B cell (primary cell): ENCODE measurements around the gene TRIM68. TPM values are rescaled to one million over a fixed set of nuclear protein-coding genes. Genes with fewer than 3 reads are reported as not detected.

Experiments
- ATAC-seq: fragments of 200-7000 bp; cut with Tn5 transposase; one replicate; pipeline ENCODE4 v1.10.0; 2021; ENCODE audit warnings: low read depth, mild to moderate bottlenecking, moderate number of reproducible peaks, moderate library complexity
- CTCF ChIA-PET: fragments of 350-600 bp; sonication (Branson Sonifier 250); formaldehyde crosslinking; loops from one replicate; lab custom pipeline; 2021; ENCODE audit warnings: antibody characterized with exemption, inconsistent platforms; lab: Charles Lee
- POLR2A ChIA-PET: fragments of 350-600 bp; sonication (Branson Sonifier 250); formaldehyde crosslinking; loops from one replicate; lab custom pipeline; 2021; ENCODE audit warnings: antibody characterized with exemption; lab: Charles Lee
- DNase-seq: peaks from one replicate; pipeline ENCODE4 v3.0.0; 2013
- H2AFZ ChIP-seq: 2 replicates; pipeline ENCODE4 v1.6.1; 2012; ENCODE audit warnings: mild to moderate bottlenecking, low read depth, low read length; ENCODE audit not compliant: insufficient read depth, poor library complexity, severe bottlenecking
- H3K27ac ChIP-seq, 2 donors: 1 replicate in 1 of 2; 2 replicates in 1 of 2; pipeline ENCODE4 v1.5.1; 2012 to 2013; ENCODE audit warnings: low read length in 2 of 2, mild to moderate bottlenecking in 2 of 2, moderate library complexity in 1 of 2
- H3K27me3 ChIP-seq, 4 experiments: fragments of 200-600 bp in 1 of 4; sonication (generic) in 1 of 4; replicated peaks in 1 of 4; 1 replicate in 2 of 4; 2 replicates in 2 of 4; pipeline versions ENCODE4 v1.6.1 to v1.7.0; 2013 to 2016; ENCODE audit warnings: low read length in 3 of 4, mild to moderate bottlenecking in 2 of 4, mixed read lengths in 1 of 4, moderate library complexity in 1 of 4; ENCODE audit not compliant: insufficient read depth in 4 of 4, control insufficient read depth in 3 of 4; ENCODE audit errors: control extremely low read depth in 1 of 4
- H3K36me3 ChIP-seq, 2 experiments: replicated peaks in 1 of 2; 1 replicate in 1 of 2; 2 replicates in 1 of 2; pipeline versions ENCODE4 v1.6.1 to v1.7.1; 2013; ENCODE audit warnings: low read length in 1 of 2; ENCODE audit not compliant: insufficient read depth in 2 of 2, control insufficient read depth in 1 of 2; ENCODE audit errors: control extremely low read depth in 1 of 2, extremely low read depth in 1 of 2
- H3K4me1 ChIP-seq, 2 donors: fragments of 200-600 bp in 1 of 2; sonication (generic) in 1 of 2; 1 replicate in 1 of 2; 2 replicates in 1 of 2; pipeline versions ENCODE4 v1.5.1 to v1.6.1; 2013 to 2017; ENCODE audit warnings: low read length in 2 of 2; ENCODE audit not compliant: control insufficient read depth in 2 of 2, insufficient read depth in 2 of 2
- H3K4me2 ChIP-seq: replicated peaks from 2 replicates; pipeline ENCODE3; 2012; ENCODE audit warnings: mild to moderate bottlenecking, low read depth, low read length; ENCODE audit not compliant: poor library complexity, severe bottlenecking
- H3K4me3 ChIP-seq, 5 experiments: fragments of 200-600 bp in 1 of 5; sonication (generic) in 1 of 5; 1 replicate in 3 of 5; 2 replicates in 2 of 5; pipeline versions ENCODE4 v1.5.1 to v1.7.0; 2011 to 2016; ENCODE audit warnings: low read length in 4 of 5, mild to moderate bottlenecking in 4 of 5, low read depth in 2 of 5, control low read depth in 1 of 5, moderate library complexity in 1 of 5; ENCODE audit not compliant: insufficient read depth in 1 of 5; ENCODE audit errors: control extremely low read depth in 1 of 5, extremely low read depth in 1 of 5
- H3K79me2 ChIP-seq: fragments of 200-600 bp; sonication (generic); one replicate; pipeline ENCODE4 v1.6.0; 2016; ENCODE audit warnings: low read length; ENCODE audit not compliant: control insufficient read depth, insufficient read depth
- H3K9ac ChIP-seq: fragments of 200-600 bp; sonication (generic); 2 replicates; pipeline ENCODE4 v1.6.1; 2017; ENCODE audit warnings: mild to moderate bottlenecking, low read length, moderate library complexity
- H3K9me3 ChIP-seq, 3 donors: one replicate each; pipeline versions ENCODE4 v1.6.1 to v1.7.1; 2013; ENCODE audit warnings: low read length in 2 of 3; ENCODE audit not compliant: control insufficient read depth in 2 of 3, insufficient read depth in 1 of 3; ENCODE audit errors: control extremely low read depth in 1 of 3
- H4K20me1 ChIP-seq: 2 replicates; pipeline ENCODE4 v1.6.0; 2012; ENCODE audit warnings: mild to moderate bottlenecking, low read length; ENCODE audit not compliant: insufficient read depth, control insufficient read depth, poor library complexity, severe bottlenecking
- H3K27ac Mint-ChIP-seq: one replicate; pipeline ENCODE4 v1.8.0; 2021; ENCODE audit warnings: mixed read lengths
- H3K27me3 Mint-ChIP-seq: one replicate; pipeline ENCODE4 v1.8.0; 2021; ENCODE audit warnings: mixed read lengths
- H3K4me1 Mint-ChIP-seq: one replicate; pipeline ENCODE4 v1.8.0; 2021; ENCODE audit warnings: mixed read lengths
- H3K4me3 Mint-ChIP-seq: one replicate; pipeline ENCODE4 v1.8.0; 2021; ENCODE audit warnings: mixed read lengths
- H3K9me3 Mint-ChIP-seq: one replicate; pipeline ENCODE4 v1.8.0; 2022; ENCODE audit warnings: mixed read lengths; ENCODE audit not compliant: insufficient read depth
- EZH2 ChIP-seq: IDR thresholded peaks from 2 replicates; pipeline ENCODE4 v1.6.1; 2012; ENCODE audit warnings: borderline replicate concordance, low read depth, mild to moderate bottlenecking, moderate library complexity, low read length; ENCODE audit not compliant: insufficient read depth, poor library complexity, severe bottlenecking
- WGBS: methylation state at CpG from one replicate; pipeline ENCODE4 v1.1.5; 2013; ENCODE audit warnings: missing lambda C conversion rate; ENCODE audit not compliant: insufficient coverage; 5-methylcytosine and 5-hydroxymethylcytosine counted together
- intact Hi-C: fragments of 100-400 bp; cut with micrococcal nuclease; formaldehyde crosslinking; loops from one replicate; pipeline ENCODE4 v1.10.0; 2022
- polyA plus RNA-seq: library from polyadenylated mRNA; depleted of rRNA; stranded (reverse); fragments of >200 nt; gene quantifications from 2 replicates; pipeline ENCODE4 v1.2.3, GENCODE V29; 2012
- total RNA-seq, 2 donors: library from RNA; stranded (reverse); fragments of 120-200 nt in 1 of 2; gene quantifications; 1 replicate in 1 of 2; 2 replicates in 1 of 2; pipeline versions ENCODE4 v1.2.3 to v1.2.4, GENCODE V29; 2013 to 2022
- TF ChIP-seq, protein P1 (sequence below): fragments of 200-600 bp; IDR thresholded peaks from one replicate; pipeline ENCODE4 v1.8.0; 2022; ENCODE audit warnings: antibody characterized with exemption, mild to moderate bottlenecking

TRIM68 gene
- total and polyA plus RNA-seq, 2 donors (not counting 1 experiment from before 2014, with no cell fraction given): 7.6 to 21.7 TPM

DNA sequence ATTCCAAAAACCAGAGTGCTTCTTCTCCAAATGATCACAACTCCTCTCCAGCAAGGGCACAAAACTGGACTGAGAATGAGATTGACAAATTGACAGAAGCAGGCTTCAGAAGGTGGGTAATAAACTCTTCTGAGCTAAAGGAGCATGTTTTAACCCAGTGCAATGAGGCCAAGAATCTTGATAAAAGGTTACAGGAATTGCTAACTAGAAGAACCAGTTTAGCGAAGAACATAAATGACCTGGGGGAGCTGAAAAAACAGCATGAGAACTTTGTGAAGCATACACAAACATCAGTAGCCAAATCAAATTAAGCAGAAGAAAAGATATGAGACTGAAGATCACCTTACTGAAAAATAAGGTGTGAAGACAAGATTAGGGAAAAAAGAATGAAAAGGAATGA, 47.6 kb downstream of the TRIM68 start:
- Histone ChIP-seq H3K4me1 (no peaks in the 10 kb centered on the region), H3K27ac (no peak overlapping the region), H3K27me3 (peaks cover 0 to 8% (median 2%) of the 10 kb centered on the region in 4 experiments), H3K9ac (no peak overlapping the region), H3K36me3 (no peaks in the 10 kb centered on the region), H4K20me1 (no peaks in the 10 kb centered on the region), H3K4me2 (no peak overlapping the region), H2AFZ (no peak overlapping the region), H3K4me3 (no peak overlapping the region), H3K9me3 (peaks cover 0 to 1% (median 0%) of the 10 kb centered on the region in 3 donors), H3K79me2 (no peaks in the 10 kb centered on the region)
- no peak for DNase-seq
- peaks cover 8% of the 10 kb centered on the region for H3K9me3 Mint-ChIP-seq
- ATAC-seq: no peak
- POLR2A ChIA-PET: no interaction called here
- H3K4me3 Mint-ChIP-seq: no peak overlapping the region
- H3K27me3 Mint-ChIP-seq: peaks cover 41% of the 10 kb centered on the region
- WGBS: no CpG with 5 or more reads among the region's 1 CpG
- intact Hi-C loops: no loop called here
- CTCF ChIA-PET: no interaction called here
- TF ChIP-seq EZH2: no peak
- TF ChIP-seq, protein P1, sequence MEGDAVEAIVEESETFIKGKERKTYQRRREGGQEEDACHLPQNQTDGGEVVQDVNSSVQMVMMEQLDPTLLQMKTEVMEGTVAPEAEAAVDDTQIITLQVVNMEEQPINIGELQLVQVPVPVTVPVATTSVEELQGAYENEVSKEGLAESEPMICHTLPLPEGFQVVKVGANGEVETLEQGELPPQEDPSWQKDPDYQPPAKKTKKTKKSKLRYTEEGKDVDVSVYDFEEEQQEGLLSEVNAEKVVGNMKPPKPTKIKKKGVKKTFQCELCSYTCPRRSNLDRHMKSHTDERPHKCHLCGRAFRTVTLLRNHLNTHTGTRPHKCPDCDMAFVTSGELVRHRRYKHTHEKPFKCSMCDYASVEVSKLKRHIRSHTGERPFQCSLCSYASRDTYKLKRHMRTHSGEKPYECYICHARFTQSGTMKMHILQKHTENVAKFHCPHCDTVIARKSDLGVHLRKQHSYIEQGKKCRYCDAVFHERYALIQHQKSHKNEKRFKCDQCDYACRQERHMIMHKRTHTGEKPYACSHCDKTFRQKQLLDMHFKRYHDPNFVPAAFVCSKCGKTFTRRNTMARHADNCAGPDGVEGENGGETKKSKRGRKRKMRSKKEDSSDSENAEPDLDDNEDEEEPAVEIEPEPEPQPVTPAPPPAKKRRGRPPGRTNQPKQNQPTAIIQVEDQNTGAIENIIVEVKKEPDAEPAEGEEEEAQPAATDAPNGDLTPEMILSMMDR: no peak
- H3K27ac Mint-ChIP-seq: no peak overlapping the region
- H3K4me1 Mint-ChIP-seq: no peaks in the 10 kb centered on the region

DNA sequence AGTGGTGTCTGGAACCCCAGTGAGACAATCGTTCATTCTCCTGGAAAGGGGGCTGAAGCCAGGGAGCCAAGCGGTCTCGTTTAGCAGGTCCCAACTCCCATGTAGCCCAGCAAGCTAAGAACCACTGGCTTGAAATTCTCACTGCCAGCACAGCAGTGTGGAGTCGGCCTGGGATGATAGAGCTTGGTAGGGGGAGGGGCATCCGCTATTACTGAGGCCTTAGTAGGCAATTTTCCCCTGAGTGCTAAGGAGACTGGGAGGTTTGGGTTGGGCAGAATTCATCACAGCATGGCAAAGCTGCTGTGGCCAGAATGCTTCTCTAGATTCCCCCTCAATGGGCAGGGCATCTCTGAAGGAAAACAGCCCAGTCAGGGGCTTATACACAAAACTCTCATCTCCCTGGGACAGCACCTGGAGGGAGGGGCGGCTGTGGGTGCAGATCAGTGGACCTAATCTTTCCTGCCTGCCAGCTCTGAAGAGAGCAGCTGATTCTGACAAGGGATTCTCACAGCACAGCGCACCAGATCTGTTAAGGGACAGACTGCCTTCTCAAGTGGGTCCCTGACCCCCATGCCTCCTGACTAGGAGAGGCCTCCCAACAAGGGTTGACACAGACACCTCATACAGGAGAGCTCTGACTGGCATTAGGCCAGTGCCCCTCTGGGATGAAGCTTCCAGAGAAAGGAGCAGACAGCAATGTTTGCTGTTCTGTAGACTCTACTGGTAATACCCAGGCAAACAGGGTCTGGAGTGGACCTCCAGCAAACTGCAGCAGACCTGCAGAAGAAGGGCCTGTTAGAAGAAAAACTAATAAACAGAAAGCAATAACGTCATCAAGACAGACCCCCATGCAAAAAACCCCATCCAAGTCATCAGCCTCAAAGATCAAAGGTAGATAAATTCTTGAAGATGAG, 48.2 kb downstream of the TRIM68 start:
- no peaks in the 10 kb centered on the region for H3K36me3 ChIP-seq
- no peak overlapping the region for H3K9ac ChIP-seq
- ChIA-PET POLR2A (no interaction called here), CTCF (no interaction called here)
- no peaks in the 10 kb centered on the region for H3K79me2 ChIP-seq
- H3K27me3 ChIP-seq: peaks cover 0 to 8% (median 2%) of the 10 kb centered on the region in 4 experiments
- H3K27ac ChIP-seq: no peak overlapping the region
- WGBS: 83% methylated on average over 7 of the region's 8 CpGs
- ATAC-seq (no peak), DNase-seq (no peak)
- no peak overlapping the region for H2AFZ ChIP-seq
- H3K9me3 ChIP-seq: peaks cover 0 to 1% (median 0%) of the 10 kb centered on the region in 3 donors
- no peak overlapping the region for H3K27ac Mint-ChIP-seq
- H3K4me1 Mint-ChIP-seq: no peaks in the 10 kb centered on the region
- H3K4me3 Mint-ChIP-seq: no peak overlapping the region
- intact Hi-C loops: no loop called here
- H3K4me2 ChIP-seq: no peak overlapping the region
- peaks cover 6% of the 10 kb centered on the region for H3K9me3 Mint-ChIP-seq
- peaks cover 38% of the 10 kb centered on the region for H3K27me3 Mint-ChIP-seq
- no peaks in the 10 kb centered on the region for H4K20me1 ChIP-seq
- H3K4me3 ChIP-seq: no peak overlapping the region
- no peaks in the 10 kb centered on the region for H3K4me1 ChIP-seq
- no peak for TF ChIP-seq EZH2
- TF ChIP-seq, protein P1: no peak
